T-helper 22 cell (primary cell): Measurements from ENCODE around the gene AADACL3.
"Not testable (repeated sequence)": the region's sequence is repeated elsewhere in the genome, so short reads cannot be mapped to it uniquely, and the experiment has no call there.

Source experiments
- DNase-seq: peaks from one replicate; pipeline ENCODE4 v3.0.0-alpha.2; 2020; ENCODE audit warnings: low read depth

Gene AADACL3, protein sequence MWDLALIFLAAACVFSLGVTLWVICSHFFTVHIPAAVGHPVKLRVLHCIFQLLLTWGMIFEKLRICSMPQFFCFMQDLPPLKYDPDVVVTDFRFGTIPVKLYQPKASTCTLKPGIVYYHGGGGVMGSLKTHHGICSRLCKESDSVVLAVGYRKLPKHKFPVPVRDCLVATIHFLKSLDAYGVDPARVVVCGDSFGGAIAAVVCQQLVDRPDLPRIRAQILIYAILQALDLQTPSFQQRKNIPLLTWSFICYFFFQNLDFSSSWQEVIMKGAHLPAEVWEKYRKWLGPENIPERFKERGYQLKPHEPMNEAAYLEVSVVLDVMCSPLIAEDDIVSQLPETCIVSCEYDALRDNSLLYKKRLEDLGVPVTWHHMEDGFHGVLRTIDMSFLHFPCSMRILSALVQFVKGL

DNA sequence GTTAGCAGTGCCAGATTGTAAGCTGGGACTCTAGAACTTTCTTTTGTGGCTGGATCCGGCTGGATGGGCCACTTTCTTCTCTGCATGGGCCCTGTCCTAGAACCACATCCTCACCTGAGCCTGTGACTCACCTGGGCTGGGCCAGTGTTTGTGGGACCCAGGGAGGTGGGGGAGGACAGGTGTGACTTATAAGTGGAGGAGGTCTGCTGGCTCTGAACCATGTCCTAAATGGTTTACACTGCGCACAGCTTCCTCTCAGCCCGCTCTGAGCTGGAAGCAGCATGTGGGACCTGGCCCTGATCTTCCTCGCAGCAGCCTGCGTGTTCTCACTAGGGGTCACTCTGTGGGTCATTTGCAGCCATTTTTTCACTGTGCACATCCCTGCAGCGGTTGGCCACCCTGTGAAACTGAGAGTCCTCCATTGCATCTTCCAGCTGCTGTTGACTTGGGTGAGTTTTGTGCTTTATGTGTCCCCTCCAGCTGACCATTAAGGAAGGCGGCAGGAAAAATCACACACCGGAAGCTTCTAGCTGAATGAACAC, at the start of gene AADACL3:
AADACL3 (plus strand) TSS at position 215 of the 542 bp plus-strand sequence; CDS start at position 282, 67 bp downstream.
- DNase-seq: no peak

- DNase-seq: no peak
These were observed 49.7 kb upstream of the AADACL3 start for GRCh38 chr1:12666141-12666735.

DNA sequence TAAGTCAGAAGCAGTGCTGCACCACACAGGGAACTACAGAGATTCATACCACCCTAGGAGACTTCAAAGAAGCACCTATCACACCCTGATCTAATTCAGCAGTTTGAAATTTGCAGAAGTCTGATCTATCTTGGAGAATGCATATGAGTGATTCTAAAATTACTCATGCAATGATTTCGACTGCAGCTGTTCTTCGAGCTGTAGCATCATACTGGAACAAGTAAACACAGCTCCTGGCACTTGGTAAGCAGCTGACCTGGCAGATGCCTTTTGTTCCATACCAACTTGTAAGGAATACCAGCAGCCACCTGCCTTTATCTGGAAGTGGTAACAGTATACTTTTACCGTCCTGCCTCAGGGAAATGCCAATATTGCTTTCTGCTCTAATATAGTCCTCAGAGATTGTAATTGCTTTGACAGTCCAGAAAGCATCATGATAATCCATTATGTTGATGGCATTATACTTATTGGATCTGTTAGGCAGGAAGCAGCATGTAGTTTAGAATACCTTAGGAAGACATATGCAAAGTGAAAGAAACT, 46.3 kb upstream of the AADACL3 start:
- DNase-seq: no peak

GRCh38 chr1:12674358-12674757, 41.6 kb upstream of the AADACL3 start:
- no peak for DNase-seq

GRCh38 chr1:12676122-12676521, 39.8 kb upstream of the AADACL3 start:
- not testable (repeated sequence) for DNase-seq

DNA sequence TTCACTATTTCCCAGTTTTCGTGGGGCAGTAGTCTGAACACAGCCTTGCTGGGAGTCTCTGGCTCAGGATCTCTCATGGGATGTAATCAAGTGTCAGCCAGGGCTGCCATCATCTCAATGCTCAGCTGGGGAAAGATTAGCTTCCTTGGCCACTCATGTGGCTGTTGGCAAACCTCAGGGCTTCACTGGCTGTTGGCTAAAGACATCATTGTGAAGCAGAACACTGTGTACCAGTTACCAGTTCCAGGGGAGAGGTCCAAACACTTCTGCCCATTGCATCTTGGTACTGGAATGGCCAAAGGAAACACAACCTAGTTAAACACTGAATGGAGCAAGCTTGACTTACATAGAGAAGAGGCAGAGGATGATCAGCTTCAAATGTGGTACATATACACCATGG, 38.3 kb upstream of the AADACL3 start:
- DNase-seq: no peak

- DNase-seq: no peak
These were observed 37.6 kb upstream of the AADACL3 start for GRCh38 chr1:12678350-12678749.

GRCh38 chr1:12678820-12679219, 37.1 kb upstream of the AADACL3 start:
- no peak for DNase-seq

GRCh38 chr1:12690156-12690555, 25.8 kb upstream of the AADACL3 start:
- no peak for DNase-seq

- no peak for DNase-seq
These were observed 22.7 kb upstream of the AADACL3 start for GRCh38 chr1:12692967-12693782.

DNA sequence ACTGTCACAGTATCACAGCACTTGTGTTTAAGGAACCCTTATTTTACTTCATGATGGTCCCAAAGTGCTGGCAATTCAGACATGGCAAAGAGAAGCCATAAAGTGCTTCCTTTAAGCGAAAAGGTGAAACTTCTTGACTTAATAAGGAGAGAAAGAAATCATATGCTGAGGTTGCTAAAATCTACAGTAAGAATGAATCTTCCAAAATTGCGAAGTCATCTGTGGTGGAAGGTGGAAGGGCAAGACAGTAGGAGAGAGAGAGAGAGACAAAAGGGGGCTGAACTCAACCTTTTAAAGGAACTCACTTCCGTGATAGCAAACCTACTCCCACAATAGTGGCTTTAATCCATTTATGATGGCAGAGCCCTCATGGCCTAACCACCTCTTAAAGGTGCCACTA, 19.3 kb upstream of the AADACL3 start:
- no peak for DNase-seq

GRCh38 chr1:12697397-12697796, 18.5 kb upstream of the AADACL3 start:
- DNase-seq: no peak

DNA sequence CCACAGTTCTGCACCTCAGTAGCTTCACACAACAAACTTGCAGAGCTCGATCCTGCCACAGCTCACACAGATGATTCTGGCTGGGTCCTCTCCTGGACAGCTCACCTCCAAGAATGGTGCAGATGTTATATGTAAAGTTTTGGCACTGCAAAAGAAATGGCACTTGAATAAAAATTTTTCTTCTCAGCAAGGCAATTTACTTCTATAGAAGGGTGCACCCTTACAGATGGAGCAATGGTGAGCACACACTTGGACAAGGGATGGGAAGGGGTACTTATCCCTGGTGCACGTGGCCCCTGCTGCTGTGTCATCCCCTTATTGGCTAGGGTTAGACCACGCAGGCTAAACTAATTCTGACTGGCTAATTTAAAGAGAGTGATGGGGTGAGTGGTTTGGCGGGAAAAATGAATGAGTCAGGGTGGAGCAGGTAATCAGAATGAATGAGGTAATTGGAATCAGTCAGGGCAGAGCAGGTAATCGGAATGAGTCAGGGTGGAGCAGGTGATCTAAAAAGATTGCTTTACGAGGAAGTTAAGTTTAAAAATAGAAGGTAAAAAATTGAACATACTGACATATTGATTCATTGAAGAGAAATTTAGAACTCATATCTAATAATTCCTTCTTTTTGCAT, 12.0 kb upstream of the AADACL3 start:
- no peak for DNase-seq

DNA sequence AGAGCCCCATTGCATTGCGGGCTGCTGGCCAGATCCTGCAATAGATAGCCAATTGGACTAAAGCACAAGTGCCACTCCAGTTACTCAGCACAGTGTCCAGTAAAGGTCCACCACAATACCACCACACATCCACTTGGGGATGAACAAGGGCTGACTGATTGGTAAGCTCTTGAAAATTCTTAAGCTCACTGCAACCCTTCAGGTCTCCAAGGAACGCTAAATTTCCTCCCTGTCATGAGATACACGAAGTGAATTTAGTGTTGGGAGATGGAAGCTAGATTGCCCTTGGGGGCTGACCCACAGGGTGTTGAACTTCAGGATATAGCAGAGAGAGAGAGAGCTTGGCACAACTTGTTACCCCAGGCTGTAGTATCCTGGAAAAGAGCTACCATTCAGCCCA, 9.8 kb upstream of the AADACL3 start:
- no peak for DNase-seq

- no peak for DNase-seq
These were observed 7.4 kb upstream of the AADACL3 start for GRCh38 chr1:12708396-12709090.

- DNase-seq: no peak
These were observed 6.8 kb upstream of the AADACL3 start for GRCh38 chr1:12709091-12709491.

DNA sequence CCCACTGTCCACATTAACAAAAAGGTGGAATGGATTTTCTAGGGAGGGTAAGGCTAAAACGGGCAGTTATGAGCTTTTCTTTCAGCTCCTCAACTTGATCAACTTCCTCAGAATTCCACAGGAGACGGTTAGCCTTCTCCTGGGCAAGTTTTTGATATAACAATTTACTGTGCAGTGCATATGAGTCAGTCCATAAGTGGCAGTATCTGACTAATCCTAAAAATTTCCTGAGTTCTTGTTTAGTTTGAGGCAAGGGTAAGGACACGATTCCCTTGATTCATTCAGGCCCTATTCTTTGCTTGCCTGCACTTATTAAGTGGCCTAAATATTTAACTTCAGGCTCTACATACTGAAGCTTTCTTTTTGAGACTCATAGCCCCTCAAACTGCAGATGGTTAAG, 6.2 kb upstream of the AADACL3 start:
- DNase-seq: no peak

DNA sequence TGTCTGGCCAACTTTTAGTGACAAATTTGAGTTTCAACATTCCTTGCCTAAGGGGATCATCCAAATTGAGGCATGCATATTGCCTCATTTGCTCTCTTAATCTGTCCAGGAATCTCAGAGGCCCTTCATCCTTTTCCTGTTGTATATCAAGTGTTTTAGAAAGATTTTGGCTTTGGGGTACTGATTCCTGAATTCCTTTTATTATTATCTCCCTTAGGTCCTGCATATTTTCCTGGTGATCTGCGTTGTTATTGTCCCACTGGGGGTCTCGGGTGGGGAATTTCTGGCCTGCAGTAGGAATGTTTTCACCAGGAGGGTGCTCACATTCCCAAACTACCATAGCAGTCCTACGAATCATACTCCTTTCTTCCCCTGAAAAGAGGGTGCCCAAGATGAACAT, 4.4 kb upstream of the AADACL3 start:
- no peak for DNase-seq

- no peak for DNase-seq
These were observed 3.8 kb upstream of the AADACL3 start for GRCh38 chr1:12712076-12712475.

GRCh38 chr1:12712929-12713328, 3.0 kb upstream of the AADACL3 start:
- DNase-seq: no peak

DNA sequence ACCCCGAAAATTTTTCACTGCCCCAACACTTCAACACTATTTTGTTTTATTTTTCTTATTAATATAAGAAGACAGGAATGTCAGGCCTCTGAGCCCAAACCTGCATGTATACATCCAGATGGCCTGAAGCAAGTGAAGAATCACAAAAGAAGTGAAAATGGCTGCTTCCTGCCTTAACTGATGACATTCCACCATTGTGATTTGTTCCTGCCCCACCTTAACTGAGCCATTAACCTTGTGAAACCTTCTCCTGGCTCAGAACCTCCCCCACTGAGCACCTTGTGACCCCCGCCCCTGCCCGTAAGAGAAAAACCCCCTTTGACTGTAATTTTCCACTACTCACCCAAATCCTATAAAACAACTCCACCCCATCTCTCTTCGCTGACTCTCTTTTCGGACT, 2.3 kb upstream of the AADACL3 start:
- not testable (repeated sequence) for DNase-seq
